Stimulated activated CD4-positive, alpha-beta T cell treated with anti-CD3 and anti-CD28 coated beads, Interleukin-4, amount 100 ng/mL, for 1 hour (primary cell): ENCODE measurements around the gene SLC12A3.
"Not testable (repeated sequence)": the region's sequence is repeated elsewhere in the genome, so short reads cannot be mapped to it uniquely, and the experiment has no call there.

Experiments
- DNase-seq: peaks from one replicate; pipeline ENCODE4 v3.0.0-alpha.2; 2020

SLC12A3 gene

DNA sequence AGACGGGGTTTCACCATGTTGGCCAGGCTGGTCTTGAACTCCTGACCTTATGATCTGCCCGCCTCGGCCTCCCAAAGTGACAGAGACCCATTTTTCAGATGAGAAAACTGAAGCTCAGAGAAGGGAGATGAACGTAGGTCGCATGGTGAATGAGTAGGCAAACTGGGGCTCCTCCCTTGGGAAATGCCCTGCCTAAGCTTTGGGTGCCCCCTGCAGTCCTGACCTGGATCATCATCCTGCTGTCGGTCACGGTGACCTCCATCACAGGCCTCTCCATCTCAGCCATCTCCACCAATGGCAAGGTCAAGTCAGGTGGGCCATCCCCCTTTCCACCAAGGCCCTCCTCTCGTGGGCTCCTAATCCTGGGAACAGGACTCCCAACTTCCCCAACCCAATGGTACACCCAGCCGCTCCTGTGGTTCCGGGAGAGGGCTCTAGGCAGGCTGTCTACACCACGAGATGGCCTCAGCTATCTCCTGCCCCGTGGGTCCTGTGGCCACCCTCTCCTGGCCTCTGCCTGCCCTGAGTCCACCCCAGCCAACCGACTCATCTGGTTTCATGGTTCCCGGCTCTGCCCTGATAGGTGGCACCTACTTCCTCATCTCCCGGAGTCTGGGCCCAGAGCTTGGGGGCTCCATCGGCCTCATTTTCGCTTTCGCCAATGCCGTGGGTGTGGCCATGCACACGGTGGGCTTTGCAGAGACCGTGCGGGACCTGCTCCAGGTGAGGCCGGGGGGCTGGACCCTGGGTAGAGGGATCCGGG lies 4.7 kb downstream of the SLC12A3 start:
- DNase-seq = peak; percentile 21

DNA sequence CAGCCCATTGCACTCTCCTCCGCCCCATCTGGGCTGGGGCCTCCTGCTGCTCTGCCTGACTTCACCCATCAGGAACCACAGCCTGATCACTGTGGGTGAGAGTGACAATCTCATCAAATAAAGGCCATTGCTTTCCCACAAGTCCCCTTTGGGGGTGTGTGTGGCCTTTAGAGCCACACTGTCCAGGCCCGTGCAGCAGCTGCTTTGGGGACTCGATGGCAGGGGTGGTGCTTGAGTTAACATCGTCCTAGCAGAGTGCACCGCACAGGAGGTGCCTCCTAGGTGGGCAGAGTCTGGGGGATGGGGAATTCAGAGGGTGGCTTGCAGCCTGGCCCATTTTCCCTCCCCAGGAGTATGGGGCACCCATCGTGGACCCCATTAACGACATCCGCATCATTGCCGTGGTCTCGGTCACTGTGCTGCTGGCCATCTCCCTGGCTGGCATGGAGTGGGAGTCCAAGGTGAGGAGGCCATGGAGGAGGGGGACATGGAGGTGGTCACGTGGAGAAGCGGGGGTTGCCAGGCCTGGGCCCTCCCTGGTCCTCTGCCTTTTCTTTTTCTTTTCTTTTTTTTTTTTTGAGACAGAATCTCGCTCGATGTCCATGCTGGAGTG lies 5.4 kb downstream of the SLC12A3 start:
- no peak for DNase-seq

DNA sequence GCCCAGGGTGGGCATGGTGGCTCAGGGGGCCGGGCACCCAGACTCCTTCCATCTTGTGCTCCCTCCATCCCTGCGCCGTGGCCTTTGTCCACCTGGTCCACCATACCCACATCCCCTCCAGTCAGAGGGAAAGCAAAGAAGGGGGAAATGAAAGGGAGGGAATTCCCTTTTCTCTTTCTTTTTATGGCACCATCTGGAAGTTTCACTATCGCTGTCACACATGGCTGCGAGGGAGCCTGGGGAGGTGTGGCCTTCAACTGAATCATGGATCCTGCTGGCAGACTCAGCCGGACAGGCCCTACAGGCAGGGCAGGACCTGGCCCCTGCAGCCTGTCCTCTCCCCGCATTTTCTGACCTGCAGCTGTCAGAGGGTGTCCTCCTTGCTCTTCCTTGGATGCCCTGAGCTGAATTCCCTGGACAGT lies 6.2 kb downstream of the SLC12A3 start:
- DNase-seq = no peak

DNA sequence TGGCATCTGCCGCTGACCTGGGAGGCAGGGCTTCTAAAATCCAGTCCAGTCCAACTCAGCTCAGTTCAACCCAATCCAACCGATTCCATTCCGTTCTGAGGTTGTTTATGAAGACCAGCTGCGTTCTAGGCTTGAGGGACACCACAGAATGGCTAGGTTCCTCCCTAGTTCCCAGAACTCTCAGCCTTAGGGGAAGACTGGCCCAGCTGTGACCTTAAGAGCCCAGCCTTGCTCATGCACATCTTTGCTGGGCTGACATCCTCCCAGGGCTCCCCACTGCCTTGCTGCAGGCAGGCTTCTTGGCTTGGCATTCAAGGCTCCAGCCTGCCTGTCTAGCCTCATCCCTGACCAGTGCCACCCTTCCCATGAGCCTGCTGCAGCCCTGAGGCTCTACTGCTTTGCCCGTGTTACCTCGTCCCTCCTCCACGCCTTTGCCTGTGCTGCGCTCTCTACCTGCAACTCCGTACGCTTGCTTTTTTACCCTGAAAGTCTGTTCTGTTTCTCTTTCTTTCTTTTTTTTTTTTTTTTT lies 7.9 kb downstream of the SLC12A3 start:
- DNase-seq = no peak

DNA sequence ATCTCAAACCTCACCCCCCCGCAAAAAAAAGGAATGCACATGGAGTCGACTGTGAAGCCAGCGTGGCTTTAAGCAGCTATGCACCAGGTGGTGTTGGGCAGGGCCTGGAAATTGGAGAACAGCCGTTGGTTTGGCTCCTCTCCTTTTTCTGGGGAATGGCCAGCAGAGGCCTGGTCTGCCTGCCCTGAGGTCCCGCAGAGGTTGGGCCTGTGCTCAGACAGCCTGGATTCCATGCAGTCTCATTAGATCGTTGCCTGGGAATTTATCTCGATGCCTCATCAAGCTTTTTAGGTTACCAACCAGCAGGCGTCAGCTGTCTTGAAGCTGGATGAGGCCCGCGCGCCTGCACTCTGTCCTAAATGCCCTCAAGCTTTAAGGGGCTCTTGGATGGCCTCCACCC lies 9.8 kb downstream of the SLC12A3 start:
- no peak for DNase-seq

DNA sequence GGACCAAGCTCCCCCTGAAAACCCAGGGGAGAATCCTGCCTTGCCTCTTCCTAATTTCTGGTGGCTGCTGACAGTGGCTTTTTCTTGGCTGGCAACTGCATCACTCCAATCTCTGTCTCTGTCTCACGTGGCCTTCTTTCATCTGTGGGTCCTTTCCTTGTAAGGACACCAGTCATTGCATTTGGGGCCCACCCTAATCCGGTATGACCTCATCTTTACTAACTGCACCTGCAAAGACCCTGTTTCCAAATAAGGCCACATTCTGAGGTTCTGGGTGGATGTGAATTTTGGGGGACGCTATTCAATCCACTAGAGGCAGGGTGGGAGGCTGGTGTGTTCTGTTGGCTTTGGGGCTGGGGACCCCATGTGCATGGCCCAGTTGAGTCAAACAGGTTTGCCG lies 11.0 kb downstream of the SLC12A3 start:
- no peak for DNase-seq

DNA sequence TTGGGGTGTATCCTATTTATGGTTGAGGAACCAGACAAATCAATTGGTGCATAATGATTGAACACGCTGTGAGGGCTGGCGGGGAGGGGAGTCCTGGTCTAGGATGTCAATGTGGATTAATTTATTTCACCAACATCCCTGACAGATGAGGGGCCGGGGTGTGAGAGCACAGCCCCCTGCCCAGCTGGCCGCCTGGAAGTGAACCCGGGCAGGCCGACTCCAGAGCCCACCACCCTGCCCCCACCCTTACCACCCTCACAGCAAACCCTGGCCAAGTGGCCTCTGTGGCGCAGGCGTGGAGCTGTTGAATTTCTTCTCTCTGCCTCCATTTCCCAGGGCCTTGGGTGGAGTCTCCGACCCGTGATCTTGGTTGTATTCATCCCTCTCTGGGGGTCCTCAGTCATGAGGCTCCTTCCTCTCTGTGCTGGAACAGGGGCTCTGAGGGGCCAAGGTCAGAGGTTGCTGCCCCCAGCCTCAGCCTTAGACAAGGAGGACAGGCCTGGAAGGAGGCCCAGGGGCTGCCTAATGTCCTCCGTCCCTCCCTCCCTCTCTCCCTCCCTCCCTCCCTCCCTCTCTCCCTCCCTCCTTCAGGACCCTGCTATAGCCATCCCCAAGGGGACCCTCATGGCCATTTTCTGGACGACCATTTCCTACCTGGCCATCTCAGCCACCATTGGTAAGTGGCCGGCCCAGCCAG lies 12.6 kb downstream of the SLC12A3 start:
- no peak for DNase-seq

DNA sequence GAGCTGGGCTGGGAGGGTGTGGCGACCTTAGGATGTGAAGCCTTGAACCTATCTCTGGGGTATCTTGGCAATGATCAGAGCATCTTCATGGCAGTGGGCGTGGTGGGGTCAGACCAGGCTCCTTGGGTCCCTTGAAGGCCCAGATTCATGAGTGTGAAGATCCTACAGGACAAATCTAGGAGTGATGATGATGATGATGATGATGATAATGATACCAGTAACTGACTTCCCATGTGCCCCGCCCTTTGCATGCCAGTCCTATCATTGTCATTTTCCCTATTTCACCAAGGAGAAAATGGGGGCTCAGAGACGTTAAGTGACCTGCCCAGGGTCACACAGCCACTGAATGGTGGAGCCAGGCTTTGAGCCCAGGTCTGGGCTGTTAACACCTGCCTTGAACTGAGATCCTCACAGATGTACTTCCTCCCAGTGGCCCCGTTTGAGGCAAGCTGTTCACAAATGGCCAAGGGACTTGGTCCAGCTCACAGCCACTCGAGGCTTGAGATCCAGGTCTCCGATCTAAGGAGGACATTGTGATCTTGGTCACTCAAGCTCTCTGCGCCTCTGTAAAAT lies 13.4 kb downstream of the SLC12A3 start:
- no peak for DNase-seq

DNA sequence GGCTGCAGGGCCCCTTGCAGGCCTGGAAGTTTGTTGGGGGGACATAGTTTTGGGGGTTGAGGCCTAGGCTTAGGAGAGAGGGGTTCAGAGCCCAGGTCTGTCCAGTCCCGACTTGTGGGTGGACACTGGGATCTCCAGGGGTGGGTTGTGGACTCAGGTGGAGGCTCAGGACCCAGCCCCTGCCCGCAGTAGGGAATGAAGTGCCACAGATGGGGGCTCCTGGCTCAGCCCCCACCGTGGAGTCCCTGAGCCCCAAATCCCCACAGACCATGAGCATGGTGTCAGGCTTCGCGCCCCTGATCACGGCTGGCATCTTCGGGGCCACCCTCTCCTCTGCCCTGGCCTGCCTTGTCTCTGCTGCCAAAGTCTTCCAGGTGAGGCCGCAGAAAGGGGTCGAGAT lies 14.3 kb downstream of the SLC12A3 start:
- DNase-seq = no peak

DNA sequence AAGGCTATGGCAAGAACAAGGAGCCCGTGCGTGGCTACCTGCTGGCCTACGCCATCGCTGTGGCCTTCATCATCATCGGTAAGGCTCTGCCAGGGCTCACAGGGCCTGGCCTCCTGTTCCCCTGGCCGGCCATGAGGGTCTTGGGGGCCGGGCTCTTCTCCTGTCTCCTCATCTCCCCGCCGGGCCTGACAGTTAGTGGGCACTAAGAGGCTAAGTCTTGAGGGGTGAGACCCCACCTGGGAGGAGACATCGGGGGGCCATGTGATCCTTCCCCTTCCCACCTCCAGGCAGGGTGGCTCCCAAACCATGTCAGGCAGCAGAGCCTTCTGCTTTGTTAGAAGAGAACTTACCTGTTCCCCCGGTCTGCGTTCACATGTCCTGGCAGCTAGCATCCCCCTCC lies 15.2 kb downstream of the SLC12A3 start:
- no peak for DNase-seq

DNA sequence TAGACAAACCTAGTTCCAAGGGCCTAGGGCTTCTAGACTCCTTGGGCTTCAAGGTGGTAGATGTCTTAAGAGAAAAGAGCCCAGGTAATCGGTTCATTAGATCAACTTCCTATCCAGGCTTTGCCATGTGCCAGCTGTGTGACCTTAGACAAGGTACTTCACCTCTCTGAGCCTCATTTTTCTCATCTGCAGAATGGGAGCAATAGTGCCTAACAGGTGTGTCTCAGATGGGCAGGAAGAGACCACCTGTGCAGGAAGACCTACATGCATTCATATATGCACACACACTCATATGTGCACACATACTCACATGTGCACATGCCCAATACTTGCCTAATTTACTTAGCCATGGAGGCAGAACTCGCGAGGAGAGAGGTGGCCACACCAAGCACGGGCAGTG lies 15.7 kb downstream of the SLC12A3 start:
- DNase-seq = no peak

DNA sequence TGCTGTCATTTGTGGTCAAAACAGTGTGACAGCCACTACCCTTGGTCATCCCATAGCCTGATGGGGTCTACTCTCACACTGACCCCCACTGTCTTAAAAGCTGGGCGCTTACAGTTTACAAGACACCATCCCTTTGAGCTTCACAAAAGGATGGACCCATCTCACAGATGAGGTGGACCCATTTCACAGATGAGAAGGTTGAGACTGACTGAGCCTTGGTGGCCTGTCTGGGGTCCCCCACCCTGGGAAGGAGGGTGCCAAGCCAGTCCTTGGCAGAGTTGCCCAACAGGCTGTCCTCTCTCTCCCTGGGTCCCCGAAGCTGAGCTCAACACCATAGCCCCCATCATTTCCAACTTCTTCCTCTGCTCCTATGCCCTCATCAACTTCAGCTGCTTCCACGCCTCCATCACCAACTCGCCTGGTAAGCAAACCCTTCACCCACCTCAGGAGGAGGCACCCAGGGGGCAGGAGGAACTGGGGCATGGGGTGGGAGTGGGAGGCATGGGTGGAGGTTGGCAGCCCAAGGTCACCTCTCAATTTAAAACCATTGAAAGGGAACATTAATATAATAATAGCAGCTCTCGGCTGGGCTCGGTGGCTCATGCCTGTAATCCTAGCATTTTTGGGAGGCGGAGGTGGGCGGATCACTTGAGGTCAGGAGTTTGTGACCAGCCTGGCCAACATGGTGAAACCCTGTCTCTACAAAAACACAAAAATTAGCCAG lies 17.2 kb downstream of the SLC12A3 start:
- no peak for DNase-seq

DNA sequence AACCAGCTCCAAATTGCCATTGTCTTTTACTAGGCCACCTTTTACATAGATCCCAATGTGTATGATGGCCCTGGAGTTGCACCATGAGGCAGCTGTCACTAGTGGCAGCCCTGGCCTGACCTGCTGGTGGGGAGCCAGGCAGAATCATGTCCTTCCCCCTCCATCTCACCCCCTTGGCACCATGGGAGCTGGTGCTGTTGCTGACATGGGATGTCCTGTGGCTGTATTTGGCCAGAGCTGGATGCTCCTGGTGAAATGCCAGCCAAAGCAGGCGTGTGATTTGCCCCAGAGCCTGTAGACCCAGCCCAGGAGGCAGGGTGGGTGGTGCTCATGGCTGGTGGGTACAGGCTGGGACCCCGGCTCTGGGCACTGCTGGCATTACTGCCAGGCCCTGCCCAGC lies 18.6 kb downstream of the SLC12A3 start:
- DNase-seq = no peak

DNA sequence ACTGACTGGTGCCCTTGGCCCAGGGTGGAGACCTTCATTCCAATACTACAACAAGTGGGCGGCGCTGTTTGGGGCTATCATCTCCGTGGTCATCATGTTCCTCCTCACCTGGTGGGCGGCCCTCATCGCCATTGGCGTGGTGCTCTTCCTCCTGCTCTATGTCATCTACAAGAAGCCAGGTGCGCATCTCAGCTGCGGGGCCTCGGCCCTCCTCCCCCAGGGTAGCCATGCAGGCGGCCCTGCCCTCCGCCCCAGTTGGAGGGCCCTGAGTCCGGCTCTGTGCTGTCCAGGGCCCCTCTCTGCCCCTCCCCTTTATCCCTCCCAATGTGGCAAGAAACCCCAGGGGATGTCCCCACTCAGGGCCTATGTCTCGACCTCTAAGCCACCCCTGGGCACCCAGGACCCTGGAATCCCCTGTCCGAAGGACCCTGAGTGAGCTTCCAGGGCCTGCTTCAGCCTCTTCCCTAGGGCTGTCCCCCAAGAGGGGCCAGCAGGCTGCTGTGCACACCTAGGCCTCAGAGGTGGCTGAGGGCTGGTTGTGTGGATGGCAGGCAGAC lies 19.1 kb downstream of the SLC12A3 start:
- no peak for DNase-seq

DNA sequence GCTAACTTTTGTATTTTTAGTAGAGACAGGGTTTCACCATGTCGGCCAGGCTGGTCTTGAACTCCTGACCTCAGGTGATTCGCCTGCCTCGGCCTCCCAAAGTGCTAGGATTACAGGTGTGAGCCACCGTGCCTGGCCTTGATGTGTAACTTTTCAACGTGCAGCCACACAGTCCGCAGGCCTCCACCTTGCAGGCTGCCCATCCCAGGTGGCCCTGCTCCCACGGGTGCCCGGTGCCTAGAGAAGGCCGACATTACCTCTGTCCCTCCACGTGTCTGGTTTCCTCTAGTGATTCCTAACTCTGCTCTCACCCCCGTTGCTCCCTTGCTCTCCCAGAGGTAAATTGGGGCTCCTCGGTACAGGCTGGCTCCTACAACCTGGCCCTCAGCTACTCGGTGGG lies 19.9 kb downstream of the SLC12A3 start:
- DNase-seq = not testable (repeated sequence)

DNA sequence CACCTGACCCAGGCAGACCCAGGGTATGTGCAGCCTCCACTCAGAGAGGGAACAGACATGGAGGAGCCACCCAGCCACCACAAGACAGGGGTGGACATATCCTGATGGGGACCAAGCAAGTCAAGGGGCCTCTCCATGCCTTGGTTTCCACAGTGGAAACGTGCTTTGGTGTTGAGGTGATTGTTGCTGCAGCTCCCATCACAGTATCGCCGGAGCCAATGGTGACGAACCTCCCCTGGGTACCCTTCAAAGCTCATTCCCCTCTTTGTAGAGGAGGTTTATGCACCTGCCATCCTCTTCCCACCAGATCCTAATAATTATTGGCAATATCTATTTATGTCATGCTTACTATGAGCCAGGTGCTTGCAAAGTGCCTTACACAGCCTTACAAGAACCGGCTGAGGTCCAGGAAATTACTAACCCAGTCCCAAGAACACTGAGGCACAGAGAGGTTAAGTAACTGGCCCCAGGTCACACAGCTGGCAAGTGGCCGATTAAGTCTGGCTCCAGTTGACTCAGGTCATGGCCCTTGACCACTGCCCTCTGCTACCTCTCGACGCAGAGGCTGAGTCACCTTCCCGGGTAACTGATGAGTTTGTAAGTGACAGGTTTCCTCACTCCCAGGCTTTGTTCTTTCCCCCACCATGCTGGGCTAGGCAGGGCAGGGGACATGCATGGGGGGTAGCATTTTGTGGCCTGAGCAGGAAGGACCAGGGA lies 20.6 kb downstream of the SLC12A3 start:
- no peak for DNase-seq

DNA sequence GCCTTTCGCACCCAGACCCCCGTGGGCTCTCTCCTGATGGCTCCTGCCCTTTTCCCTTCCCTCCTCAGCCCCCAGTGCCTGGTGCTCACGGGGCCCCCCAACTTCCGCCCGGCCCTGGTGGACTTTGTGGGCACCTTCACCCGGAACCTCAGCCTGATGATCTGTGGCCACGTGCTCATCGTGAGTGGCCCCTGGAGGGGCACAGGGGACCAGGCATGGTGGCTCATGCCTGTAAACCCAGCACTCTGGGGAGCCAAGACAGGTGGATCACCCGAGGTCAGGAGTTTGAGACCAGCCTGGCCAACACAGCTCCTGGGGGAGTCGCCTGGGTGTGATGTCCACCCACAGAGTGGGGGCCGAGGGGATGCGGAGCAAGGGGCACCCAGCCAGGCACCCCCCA lies 21.3 kb downstream of the SLC12A3 start:
- DNase-seq = no peak

DNA sequence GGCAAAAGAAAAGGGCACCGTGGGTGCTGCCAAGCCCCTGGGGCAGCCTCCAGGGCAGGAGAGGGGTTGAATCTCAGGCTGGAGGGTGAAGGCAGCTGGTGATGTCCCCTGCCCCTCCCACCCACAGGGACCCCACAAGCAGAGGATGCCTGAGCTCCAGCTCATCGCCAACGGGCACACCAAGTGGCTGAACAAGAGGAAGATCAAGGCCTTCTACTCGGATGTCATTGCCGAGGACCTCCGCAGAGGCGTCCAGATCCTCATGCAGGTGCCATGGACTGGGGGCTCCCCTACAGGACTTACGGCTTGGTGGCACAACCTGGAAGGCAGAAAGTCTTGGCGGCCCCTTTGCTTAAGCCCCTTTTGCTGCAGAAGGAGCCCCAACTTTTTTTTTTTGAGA lies 21.8 kb downstream of the SLC12A3 start:
- no peak for DNase-seq

DNA sequence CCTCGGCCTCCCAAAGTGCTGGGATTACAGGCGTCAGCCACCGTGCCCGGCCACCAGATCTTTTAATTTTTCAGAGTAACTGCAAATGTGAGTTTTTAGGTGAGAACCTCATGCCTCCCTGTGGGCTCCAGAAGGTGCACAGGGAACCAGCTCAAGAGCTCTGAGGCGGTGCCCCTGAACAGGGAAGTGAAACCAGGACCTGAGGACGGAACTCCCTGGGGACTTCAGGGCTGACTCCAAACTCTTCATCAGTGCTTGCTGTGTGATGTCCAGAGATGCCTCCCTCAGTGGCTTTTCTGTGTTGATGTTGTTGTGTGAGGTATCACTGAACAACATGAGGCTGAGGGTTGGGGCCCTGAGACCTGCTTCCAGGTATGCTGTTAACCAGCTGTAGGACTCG lies 23.8 kb downstream of the SLC12A3 start:
- no peak for DNase-seq

DNA sequence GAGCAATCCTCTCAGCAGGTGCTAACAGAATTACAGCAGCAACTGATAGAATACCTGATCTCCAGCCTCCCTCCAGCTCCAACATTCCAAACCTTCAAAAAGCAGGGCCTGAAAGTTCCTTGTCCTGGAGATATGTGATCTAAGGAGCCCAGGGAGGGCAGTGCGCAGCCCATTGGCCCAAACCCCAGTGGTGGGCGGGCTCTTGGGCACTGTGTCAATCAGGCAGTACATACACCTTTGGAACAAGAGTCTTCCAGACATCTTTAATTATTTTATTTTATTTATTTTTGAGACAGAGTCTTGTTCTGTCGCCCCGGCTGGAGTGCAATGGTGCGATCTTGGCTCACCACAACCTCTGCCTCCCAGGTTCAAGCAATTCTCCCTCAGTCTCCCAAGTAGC lies 24.2 kb downstream of the SLC12A3 start:
- no peak for DNase-seq

DNA sequence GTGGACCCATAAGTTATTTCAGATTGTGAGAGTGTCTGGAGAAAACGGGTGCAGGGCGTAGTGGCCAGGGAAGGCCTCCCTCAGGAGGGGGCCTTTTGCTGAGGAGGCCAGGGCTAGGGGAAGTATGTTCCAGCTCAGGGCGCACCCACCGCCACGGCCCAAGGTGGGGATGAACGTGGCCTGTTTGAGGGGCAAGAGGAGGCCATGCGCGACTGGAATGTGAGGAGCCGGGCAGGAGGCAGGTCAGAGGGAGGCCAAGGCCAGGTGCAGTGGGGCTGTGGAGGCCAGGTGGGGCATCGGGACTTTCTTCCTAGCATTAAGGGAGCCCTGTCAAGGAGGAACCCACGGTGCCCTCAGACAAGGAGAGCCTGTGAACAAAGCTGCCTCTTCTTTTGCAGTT lies 26.7 kb downstream of the SLC12A3 start:
- no peak for DNase-seq

DNA sequence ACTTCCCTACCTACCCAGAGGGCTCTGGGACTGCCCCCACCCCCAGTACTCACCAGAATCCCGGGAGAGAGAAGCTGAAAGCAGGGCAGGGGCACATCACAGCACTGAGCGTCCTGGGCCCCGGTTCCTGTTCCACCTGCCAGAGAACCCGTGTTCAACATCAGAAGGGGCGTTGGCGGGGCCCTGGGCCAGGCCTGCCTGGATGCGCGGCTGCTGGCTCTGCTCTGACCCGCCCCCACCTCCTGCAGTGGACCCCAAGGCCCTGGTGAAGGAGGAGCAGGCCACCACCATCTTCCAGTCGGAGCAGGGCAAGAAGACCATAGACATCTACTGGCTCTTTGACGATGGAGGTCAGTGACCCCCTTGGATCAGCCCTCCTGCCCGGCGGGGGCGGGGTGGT lies 27.7 kb downstream of the SLC12A3 start:
- no peak for DNase-seq
